Suppressor macrophage treated with lipopolysaccharide for 4 hours (primary cell): ENCODE measurements around the gene STAB1.
A peak's percentile ranks its signal among the peaks of the same experiment; 100 is the strongest.
"Not testable (repeated sequence)": the region's sequence is repeated elsewhere in the genome, so short reads cannot be mapped to it uniquely, and the experiment has no call there.

ENCODE experiments used
- DNase-seq: peaks from one replicate; pipeline ENCODE4 v3.0.0-alpha.2; 2020

The STAB1 gene

DNA sequence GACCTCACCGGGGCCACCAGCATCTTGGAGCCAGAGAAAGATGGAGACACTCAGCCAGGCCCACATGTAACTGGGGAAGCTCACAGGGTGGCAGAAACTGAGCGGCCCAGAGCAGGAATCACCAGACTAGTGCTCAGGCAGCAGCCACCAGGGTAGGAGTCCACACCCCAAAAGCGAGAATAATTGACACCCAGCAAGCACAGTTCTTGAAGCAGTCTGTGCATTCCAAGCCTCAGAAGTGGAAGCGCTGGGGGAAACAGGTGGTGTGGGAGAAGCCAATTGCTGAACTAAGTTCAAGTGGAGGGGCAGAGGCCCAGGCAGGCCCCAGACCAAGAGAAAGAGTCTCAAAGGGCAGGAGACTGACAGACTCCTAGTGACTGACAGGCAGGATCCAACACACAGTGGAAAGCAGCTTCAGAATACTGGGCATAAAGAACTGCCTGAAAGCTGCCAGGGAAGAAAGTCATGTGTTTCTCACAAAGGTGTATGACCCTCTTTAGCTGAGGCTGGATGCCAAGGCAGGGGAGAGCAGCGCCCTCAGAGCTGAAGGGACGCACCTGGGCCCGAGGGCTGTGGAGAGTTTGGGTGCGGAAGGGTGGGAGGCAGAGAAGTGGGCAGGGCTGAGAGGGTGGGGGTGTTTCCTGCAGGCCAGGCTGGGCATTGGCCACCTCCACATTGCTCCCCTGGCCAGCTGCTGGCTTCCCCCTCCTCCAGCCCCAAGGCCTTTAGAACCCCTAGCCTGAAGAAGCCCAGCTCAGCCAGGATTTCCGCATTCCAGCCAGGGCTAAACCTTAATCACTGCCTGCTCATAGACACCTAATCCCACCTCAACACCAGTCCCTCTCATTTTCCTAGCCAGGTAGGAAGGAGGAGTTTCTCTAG is 30.8 kb downstream of the STAB1 start:
- DNase-seq = no peak

DNA sequence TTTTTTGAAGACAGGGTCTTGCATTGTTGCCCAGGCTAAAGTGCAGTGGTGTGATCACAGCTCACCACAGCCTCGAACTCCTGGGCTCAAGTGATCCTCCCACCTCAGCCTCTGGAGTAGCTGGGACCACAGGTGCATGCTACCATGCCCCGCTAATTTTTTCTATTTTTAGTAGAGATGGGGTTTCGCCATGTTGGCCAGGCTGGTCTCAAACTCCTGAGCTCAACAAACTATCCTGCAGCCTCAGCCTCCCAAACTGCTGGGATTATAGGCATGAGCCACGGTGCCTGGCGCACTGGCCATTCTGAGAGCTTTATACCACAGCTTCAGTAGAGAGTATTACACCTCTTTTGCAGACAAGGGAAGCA is 31.5 kb downstream of the STAB1 start:
- not testable (repeated sequence) for DNase-seq

DNA sequence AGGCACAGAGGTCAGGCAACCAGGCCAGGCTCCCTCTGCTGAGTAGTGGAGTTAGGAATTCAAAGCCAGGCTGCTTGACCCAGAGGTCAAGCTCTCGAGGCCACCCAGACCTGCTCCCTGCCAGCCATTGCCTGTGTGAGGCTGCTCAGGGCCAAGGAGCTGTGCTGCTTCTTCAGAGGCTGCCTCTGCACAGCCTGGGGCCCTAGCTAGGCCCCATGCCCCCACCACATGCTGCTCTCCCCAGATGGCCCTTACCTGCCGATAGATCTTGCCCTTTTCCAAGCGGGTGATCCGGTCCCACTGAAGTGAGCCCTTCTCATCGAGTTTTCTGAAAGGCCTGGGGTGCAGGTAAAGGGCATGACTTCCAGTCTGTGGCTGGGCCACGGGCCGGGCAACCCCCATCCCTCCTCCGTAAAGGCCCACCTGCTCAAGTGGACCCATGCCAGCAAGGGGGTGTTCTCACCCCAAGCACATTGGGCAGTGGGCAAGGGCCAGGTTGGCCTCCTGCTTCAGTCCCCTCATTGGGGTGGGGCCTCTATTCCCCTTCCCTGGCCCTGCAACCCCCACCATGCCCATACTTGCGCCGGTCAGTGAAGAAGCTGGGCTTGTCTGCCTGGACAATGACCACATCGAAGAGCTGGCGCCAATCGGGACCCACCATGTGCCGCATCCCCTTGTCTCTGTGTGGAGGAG is 32.0 kb downstream of the STAB1 start:
- DNase-seq = no peak

DNA sequence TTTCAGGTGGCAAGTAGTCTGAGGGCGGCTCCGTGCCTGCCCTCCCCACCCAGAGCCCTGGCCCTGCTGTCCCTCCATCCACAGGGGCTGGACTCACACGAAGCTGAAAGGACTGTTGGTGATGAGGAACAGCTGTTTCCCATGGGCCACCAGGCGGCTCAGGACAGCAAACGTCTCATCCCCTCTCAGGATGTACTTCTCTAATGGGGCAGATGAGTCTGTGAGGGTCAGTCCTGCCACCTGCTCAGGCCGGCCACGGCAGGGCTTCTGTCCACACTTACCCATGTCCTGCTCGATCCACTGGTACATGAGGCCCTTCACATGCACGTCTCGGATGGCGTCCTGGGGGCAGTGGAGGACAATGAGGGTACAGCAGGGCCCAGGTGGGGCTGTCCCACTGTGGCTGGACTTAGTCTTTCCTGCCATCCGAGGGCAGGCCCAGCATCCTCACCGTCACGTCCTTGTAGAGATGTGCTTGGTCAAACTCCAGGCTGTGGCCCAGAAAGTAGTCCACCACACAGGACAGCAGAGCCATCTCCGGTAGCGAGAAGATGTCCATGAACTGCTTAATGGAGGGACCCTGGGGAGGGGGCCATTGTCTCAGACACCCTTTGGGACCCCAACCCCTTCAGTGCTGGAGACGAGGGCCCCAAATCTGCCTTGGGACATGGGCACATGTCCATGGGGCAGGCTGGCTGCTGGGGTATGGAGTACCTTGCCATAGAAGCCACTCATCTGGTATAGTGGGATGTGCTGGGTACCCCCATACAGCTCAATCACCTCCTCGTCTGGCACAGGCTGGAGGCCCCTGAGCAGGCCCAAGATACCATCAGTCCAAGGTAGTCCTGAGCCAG is 32.8 kb downstream of the STAB1 start:
- no peak for DNase-seq

DNA sequence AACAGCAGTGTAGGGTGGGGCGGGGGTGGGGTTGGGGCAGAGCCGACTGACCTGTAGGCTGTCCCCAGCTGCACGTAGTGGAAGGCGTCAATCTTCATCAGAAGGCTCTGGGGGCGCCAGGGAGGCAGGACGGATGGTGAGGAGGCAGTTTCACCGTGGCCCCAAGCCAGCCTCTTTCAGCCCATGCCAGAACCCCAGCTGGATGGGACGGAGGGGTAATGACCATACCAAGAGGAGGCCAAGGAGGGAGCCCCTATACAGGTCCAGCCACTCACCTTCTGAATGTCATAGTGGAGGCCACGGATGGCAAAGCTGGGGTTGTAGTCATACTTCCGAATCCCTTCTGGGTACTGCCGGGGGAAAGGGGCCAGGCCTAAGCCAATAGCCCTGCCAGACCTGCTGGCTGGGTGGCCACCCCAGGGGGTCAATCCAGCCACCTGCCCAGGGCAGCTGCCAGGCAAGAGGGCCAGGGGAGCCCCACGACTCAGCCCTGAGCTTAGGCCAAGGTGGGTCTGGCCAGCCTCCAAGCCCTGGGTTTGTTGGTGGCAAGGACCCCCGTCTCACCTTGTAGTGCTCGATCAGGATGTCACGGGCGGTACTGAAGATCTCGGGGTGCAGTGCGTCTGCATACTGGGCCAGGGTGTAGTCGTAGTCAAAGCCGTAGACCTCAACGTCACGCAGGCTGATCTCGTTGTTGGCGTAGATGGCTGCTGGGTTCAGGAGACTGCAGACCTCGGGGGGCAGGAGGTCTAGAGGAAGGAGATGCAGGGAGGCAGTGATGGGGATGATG is 33.6 kb downstream of the STAB1 start:
- DNase-seq = no peak

DNA sequence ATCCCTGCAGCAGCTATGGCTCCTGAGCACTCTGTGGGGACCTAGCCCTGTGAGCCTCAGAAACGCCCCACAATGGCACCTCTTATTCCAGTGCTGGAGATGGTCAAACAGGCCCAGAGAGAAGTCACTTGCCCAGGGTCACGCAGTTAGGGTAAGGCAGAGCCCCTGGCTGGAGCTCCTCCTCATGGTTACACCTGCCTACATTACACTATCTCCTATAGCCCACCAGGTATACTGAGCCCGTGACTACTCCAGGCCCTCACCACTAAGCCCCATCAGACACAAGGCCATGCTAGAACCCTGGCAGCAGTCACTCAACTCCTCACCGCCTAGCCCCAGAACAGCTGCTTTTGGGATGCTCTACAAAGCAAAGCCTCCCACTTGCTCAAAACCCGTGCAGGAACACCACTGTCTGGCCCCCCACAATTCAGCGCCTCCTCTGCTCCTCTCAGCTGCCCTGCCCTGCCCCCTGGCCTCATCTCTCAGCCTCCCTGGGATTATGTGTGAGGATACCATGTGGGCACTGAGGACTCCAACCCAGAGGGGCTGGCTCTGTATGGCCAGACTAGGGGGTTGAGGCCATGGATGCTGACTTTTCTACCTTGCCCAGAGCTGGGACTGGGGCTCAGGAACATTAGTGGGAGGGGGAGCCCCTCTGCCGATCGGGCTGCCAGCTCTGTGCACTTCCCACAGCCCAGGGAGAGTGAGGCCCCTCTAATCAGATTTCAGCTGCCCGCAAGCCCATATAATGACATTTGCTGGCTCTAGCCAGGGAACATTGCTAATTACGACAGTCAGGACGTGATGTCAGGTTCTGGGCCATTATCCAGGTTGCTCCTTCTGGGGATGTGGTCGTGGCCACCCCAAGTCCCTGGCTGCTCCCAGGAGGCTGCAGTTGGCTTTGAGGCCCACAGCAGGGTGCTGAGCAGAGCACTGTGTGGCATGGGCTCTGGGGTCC is 34.5 kb downstream of the STAB1 start:
- no peak for DNase-seq

DNA sequence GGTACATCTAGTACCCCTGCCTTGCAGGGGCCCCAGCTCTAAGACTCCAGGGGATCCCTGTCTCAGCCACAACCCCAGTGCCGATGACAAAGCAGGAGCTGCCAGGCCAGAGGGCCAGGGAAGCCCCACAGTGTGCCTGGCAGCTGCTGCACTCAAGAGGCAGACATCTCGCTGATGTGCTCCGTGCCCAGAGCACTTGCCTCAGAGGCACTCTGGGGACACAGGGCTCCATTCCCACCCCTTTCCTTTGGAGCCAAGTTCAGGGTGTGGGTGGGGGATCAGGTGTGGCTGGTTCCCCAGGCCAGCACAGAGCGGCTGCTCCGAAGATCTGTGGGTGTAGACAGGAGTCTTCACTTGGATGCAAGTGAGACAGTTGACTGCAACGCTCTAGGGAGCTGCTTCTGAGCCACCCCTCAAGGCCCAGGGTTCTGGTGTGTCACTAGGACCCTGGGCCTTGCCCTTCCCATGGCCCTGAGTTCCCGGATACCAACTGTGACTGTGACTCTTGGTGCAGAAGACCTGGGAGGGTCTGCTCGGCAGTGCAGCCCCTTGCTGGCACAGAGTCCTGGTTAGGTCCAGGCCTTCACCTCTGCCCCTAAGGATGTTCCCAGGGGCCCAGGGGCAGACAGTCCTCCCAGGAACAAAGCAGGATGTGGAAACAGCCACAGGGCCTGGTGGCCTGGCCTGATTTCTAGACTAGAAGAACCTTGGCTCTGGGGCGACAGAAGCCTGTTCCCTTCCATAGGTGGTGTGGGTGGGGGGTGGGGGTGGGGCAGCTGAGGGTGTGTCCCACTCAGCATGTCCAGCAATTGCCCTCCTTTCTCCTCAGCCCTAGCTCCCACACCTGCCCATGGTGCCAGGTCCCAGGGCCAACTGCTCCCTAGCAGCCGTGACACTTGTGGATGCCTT is 36.0 kb downstream of the STAB1 start:
- no peak for DNase-seq

DNA sequence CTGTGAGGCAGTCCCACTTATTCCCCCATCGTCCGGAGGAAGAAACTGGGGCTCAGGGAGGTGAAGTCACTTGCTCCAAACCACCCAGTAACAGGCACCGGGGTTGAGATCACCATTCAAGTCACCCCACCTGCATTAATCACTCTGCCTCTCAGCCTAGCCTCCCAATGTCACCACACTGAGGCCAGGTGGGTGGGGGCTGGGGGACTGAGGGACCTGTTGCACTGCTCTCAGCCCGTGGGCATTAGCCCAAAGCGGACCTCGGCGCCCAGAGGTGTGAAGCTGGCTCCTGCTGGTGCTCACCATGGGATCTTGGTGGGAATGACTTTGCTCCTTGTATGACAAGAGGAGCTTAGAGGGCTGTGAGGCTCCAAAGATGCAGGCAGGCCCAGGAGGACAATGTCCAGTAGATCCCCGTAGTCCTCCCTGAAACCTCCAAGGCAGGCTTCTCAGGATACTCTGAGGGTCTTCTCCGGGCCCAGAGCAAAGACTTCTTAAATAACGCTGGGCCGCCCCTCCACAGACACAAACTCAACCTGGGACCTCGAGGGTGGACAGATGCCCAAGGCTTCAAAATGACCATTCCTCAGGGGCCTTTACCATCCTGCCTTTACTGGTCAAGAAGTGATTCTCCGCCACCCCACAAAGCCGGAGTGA is 36.9 kb downstream of the STAB1 start:
- DNase-seq = no peak

DNA sequence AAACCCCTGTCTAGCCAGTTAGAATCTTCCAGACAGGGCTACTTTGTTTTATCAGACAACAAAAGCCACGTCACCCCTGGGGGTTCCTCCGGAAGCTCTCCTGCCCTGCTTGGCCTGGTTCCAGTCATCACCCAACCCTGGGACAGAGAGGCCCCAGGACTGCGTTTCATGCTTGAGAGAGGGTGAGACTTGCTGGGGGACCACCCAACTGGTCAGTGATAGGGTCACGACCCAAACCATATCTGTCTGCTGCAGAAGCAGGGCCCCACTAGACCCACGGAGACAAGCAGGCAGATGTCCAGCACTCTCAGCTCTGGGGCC is 37.3 kb downstream of the STAB1 start:
- DNase-seq = peak; percentile 57

DNA sequence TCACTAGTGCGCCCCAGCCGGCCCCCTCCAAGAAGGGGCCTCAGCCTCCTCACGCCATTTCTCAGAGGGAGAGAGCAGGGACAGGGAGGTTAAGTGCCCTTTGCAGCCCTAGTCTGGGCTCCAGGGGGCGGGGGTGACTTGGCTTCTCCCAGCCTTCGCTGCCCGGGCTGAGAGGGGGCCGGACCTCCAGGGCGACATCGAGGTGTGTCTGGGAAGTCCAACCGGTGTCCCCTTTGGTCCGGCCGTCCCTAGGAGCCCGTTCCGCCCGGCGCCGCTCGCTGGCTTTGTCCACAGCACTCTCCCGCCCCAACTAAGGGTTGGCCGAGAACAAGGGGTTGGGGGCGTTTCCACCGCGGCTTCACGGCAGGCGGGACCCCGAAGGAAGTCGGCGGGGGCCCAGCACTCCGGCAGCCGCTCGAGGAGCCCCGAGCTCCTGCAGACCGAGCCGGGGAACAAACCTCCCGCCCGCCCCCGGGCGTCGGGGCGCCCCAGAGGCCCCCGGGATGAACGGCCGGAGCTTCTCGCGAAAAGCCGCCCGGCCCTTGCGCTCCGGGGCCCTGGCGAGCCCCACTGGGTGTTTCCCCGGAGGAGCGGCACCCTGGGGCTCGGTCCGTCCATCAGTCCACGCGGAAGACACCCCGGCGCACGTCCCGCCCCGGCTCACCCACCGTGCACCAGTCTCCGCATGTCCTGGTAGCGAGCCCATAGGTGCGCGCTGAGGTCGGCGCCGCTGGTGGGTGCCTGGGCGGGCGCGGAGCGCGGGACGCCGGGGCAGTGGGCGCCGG is 37.9 kb downstream of the STAB1 start:
- DNase-seq = no peak

DNA sequence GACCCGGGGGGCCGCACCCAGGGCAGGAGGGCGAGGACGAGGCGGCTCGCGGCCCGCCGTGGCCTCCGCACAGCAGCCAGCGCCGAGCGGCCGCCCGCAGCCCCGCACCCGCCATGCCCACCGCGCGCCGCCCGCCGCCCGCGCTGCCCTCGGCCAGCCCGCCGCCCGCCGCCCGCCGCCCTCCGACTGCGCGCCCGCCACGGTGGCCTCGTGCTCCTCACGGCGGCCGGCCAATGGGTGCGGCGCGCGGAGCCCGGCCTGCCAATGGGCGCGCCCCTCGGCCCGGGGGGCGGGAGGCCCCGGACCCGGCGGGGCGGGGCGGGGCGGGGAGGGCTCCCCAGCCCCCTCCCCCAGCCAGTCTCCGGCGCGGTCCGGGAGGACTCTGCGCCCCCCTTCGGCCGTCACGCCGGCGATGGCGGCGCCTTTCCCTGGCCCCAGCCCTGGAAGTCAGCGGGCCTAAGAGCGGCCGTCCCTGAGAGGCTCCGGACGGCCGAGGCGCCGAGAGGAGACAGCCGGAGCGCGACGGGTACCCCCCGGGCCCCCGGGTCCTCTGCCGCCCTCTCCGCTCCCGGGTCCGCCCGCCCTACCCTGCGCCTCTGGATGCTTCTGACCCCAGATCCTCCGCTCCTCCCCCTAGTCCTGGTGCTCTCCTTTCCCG is 38.6 kb downstream of the STAB1 start, which contains the start of gene NT5DC2:
Gene NT5DC2 (minus strand): TSS at position 235 of the 658 bp plus-strand sequence. CDS start 120 bp downstream, at position 115.
- peak; percentile 83 for DNase-seq

DNA sequence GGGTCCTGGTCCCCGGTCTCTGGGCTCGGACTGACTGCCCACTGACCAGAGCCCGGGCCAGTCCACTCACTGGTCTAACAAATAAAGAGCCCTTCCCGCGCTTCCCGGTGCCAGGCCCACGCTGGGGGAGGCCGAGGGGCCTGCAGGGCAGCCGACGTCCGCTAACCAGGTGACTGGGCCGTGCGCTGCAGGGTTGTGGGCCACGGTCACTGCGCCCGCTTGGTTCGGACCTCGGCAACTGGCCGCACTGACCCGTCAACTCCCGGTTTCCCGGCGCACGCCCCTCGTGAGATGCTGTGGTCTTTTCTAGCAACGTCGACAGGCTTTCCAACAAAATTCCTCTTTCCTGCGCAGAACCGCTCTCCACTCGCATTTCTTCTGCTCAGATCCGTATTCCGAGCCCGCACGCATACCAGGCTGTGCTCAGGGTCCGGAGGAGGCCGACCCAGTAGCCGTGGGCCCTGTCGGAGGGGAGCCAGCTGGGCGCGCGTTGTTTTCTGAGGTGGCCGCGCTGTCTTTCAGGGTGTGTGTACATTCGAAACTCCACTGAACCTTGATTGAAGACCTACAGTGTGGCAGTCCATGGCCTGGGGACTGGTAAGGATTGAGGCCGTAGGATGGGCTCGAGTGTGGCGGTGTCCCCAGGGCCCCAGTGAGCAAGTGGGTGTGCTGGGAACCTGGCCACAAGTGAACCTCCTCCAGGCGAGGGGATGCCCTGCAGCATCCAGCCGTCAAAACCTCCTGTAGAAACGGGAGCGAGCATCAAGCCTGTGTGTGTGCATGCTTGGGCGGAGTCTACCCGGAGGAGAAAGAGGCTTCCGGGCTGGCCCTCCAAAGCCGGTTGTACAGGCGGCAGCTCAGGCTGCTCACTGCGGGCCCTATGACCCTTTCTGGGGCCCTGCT is 39.4 kb downstream of the STAB1 start:
- DNase-seq = no peak

DNA sequence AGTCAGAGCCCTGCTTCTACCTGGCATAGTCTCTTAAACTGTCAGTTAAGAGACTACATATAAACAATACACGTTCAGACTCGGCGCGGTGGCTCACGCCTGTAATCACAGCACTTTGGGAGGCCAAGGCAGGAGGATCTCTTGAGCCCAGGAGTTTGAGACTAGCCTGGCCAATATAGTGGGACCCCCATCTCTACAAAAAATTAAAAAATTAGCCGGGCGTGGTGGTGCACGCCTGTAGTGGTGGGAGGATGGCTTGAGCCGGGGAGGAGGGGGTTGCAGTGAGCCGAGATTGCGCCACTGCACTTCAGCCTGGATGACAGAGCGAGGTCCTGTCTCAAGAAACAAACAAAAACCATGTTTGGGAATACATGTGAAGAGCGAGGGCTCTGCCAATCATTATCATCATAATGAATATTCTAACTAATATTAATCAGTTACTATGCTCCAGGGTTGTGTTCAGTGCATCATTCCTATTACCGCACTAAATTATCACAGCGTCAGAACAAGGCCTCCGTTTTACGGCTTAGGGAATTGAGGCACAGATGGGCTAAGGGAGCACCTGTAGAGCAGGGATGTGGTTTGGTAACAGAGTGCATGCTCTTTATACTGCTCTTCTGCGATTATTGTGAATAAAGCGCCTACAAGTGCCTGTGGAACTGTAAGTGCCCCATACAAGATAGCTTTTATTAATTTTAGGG is 40.4 kb downstream of the STAB1 start:
- DNase-seq = no peak

DNA sequence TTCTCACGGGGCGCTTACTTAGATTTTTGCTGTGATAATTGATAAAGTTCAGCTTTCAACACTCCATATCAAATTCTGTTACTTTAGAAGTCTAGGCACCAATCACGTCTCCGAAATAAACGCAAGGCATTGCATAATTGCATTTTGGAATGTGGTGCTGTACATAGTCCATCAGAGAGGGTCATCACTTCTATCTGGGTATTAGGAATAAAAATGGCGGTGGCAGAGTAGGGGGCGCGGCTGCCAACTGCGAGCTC is 40.9 kb downstream of the STAB1 start:
- DNase-seq = no peak

DNA sequence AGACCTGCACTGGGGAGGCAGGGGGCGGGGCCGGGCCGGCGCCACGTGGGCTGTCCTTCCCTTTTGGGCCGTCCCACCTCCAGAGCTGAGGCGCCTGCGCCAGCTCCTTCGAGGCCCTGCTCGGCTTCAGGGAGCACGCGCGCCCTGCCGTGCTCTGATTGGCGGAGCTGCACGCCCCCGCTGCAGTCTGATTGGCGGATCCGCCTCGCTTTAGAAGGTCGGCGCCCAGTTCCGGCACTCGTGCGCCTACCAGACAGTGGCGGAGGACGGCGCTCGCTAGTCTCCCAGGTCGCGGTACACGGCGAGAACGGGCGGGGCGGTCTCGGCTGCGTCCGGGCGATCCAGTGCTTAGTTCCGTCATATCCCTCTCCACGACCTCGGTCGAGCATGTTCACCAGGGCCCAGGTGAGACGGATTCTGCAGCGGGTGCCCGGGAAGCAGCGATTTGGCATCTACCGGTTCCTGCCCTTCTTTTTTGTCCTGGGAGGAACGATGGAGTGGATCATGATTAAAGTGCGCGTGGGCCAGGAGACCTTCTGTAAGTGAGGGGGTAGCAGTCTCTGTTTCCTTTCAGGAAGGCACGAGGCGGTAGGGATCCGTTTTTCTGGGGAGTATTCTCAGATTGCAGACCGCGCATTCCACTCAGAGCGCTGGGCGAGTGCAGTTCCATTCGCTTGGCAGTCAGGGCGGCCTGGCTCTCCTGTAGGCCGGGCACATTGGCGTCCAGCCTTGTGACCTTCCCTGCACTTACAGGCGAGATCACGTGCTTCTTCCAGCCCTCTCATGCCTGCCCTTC is 41.4 kb downstream of the STAB1 start, which contains the start of gene UQCC5:
Gene UQCC5 (plus strand): TSS at position 237 of the 796 bp plus-strand sequence. CDS start 151 bp downstream, at position 388.
- peak; percentile 99 for DNase-seq

DNA sequence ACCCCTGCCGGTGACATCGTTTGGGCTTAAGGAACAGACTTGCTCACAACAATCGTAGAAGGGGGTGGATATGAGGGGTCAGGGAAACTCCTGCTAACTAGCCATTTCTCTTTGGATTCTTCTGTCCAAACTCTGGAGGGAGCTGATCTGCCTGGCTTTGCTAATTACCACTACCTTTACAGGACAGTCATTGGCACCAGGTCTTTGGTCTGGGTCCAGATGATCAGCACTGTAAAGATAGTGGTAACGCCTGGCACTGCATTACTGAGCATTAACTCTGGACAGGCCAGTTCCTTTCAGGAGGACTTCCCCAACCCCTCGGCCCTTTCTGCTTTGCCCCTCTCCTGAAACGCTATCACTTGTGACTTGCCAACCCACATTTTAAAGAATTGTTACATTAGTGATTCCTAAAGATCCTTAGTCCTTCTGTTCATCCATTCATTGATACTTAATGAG is 42.1 kb downstream of the STAB1 start:
- no peak for DNase-seq
